Fibroblast of lung (primary cell): ENCODE data around the gene LTK. TPM values are rescaled to one million over a fixed set of nuclear protein-coding genes. Genes with fewer than 3 reads are reported as not detected.

Experiments used
- DNase-seq, 2 donors: peaks; one replicate each; pipeline versions ENCODE4 v3.0.0 to v3.0.0-alpha.2; 2010; ENCODE audit warnings: low read depth in 2 of 2
- H2AFZ ChIP-seq: 2 replicates; pipeline ENCODE4 v1.5.1; 2012; ENCODE audit warnings: low read length, control low read depth, inconsistent platforms
- H3K27ac ChIP-seq: 2 replicates; pipeline ENCODE4 v1.5.1; 2011; ENCODE audit warnings: low read length, control low read depth; ENCODE audit not compliant: insufficient read depth
- H3K27me3 ChIP-seq: 2 replicates; pipeline ENCODE4 v1.5.1; 2011; ENCODE audit warnings: mild to moderate bottlenecking, low read length; ENCODE audit not compliant: control insufficient read depth, insufficient read depth
- H3K36me3 ChIP-seq: 2 replicates; pipeline ENCODE4 v1.5.1; 2011; ENCODE audit warnings: low read length; ENCODE audit not compliant: control insufficient read depth, insufficient read depth
- H3K4me1 ChIP-seq: 2 replicates; pipeline ENCODE4 v1.5.1; 2011; ENCODE audit warnings: low read length; ENCODE audit not compliant: control insufficient read depth, insufficient read depth; ENCODE audit errors: extremely low read depth
- H3K4me2 ChIP-seq: 2 replicates; pipeline ENCODE4 v1.5.1; 2011; ENCODE audit warnings: low read length, control low read depth; ENCODE audit not compliant: insufficient read depth; ENCODE audit errors: extremely low read depth
- H3K4me3 ChIP-seq, 4 experiments: fragments of 200-600 bp in 1 of 4; sonication (generic) in 1 of 4; replicated peaks in 1 of 4; 2 replicates each; pipeline ENCODE4 v1.5.1; 2011 to 2016; ENCODE audit warnings: low read length in 4 of 4, low read depth in 3 of 4, mild to moderate bottlenecking in 3 of 4, control low read depth in 2 of 4, inconsistent platforms in 1 of 4, mixed read lengths in 1 of 4; ENCODE audit not compliant: insufficient read depth in 1 of 4; ENCODE audit errors: control extremely low read depth in 1 of 4
- H3K79me2 ChIP-seq: 2 replicates; pipeline ENCODE4 v1.5.1; 2012; ENCODE audit warnings: mild to moderate bottlenecking, low read length, inconsistent platforms; ENCODE audit not compliant: control insufficient read depth, insufficient read depth
- H3K9ac ChIP-seq: 2 replicates; pipeline ENCODE4 v1.5.1; 2011; ENCODE audit warnings: mild to moderate bottlenecking, low read length, control low read depth; ENCODE audit not compliant: insufficient read depth
- H3K9me3 ChIP-seq: 2 replicates; pipeline ENCODE4 v1.5.1; 2012; ENCODE audit warnings: low read depth, low read length; ENCODE audit not compliant: control insufficient read depth, insufficient read depth
- H4K20me1 ChIP-seq: 2 replicates; pipeline ENCODE4 v1.5.1; 2011; ENCODE audit warnings: low read length; ENCODE audit not compliant: control insufficient read depth, insufficient read depth; ENCODE audit errors: extremely low read depth
- EZH2 ChIP-seq: IDR thresholded peaks from 2 replicates; pipeline ENCODE4 v1.5.1; 2012; ENCODE audit warnings: low read length, control low read depth, mild to moderate bottlenecking; ENCODE audit errors: missing control alignments
- polyA plus RNA-seq, 2 donors: library from polyadenylated mRNA; depleted of rRNA in 1 of 2; stranded (reverse) in 1 of 2; unstranded in 1 of 2; fragments of >200 nt; gene quantifications; 2 replicates each; pipeline ENCODE4 v1.2.1, GENCODE V29; 2011 to 2012; ENCODE audit warnings: missing spikeins in 1 of 2
- total RNA-seq: library from RNA; depleted of rRNA; stranded (reverse); fragments of >200 nt; gene quantifications from 2 replicates; pipeline ENCODE4 v1.2.1, GENCODE V29; 2014
- TF ChIP-seq, protein P1 (sequence below), 2 donors: IDR thresholded peaks in 1 of 2; conservative IDR thresholded peaks in 1 of 2; 1 replicate in 1 of 2; 2 replicates in 1 of 2; pipeline ENCODE4 v1.5.1; 2011 to 2012; ENCODE audit warnings: low read length in 2 of 2, control low read depth in 1 of 2, inconsistent platforms in 1 of 2, low read depth in 1 of 2, mild to moderate bottlenecking in 1 of 2

LTK gene
- total and polyA plus RNA-seq, 2 donors (not counting 1 experiment from before 2014, with no cell fraction given) = 0.14 to 0.99 TPM

DNA sequence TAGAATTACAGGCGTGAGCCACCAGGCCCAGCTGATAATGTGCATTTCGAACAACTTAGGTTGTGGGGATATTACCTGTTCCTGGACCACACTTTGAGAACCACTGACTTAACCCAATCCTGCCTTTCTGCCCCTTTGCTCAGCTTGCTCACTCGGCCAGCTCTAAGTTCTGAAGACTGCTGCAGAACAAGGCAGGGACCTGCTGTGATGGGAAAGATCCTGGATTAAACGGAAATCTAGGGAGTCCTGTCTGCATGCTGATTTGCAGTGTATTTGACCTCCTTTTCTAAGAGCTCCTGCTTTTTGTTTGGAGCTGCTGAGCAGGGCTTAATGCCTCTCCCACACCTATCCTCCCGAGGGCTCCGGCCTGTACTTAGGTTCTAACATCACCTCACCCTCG lies 2.9 kb downstream of the LTK start:
- Histone ChIP-seq H3K4me2 (no peak overlapping the region), H3K4me3 (no peak overlapping the region), H2AFZ (no peak overlapping the region), H3K27me3 (peaks cover 14% of the 10 kb centered on the region), H3K9me3 (no peaks in the 10 kb centered on the region), H3K4me1 (peaks cover 2% of the 10 kb centered on the region), H3K27ac (no peak overlapping the region), H3K9ac (no peak overlapping the region), H3K79me2 (no peaks in the 10 kb centered on the region), H4K20me1 (no peaks in the 10 kb centered on the region), H3K36me3 (no peaks in the 10 kb centered on the region)
- no peak for TF ChIP-seq EZH2
- TF ChIP-seq, protein P1, sequence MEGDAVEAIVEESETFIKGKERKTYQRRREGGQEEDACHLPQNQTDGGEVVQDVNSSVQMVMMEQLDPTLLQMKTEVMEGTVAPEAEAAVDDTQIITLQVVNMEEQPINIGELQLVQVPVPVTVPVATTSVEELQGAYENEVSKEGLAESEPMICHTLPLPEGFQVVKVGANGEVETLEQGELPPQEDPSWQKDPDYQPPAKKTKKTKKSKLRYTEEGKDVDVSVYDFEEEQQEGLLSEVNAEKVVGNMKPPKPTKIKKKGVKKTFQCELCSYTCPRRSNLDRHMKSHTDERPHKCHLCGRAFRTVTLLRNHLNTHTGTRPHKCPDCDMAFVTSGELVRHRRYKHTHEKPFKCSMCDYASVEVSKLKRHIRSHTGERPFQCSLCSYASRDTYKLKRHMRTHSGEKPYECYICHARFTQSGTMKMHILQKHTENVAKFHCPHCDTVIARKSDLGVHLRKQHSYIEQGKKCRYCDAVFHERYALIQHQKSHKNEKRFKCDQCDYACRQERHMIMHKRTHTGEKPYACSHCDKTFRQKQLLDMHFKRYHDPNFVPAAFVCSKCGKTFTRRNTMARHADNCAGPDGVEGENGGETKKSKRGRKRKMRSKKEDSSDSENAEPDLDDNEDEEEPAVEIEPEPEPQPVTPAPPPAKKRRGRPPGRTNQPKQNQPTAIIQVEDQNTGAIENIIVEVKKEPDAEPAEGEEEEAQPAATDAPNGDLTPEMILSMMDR (conservative IDR thresholded peaks at IDR 0.05 in 1 of 2, IDR thresholded peaks at IDR 0.05 in 1 of 2; ENCODE audit: low read depth in 1 of 2, low read length in 2 of 2) = no peak
- no peak for DNase-seq

- Histone ChIP-seq H3K4me2 (no peak overlapping the region), H3K4me3 (no peak overlapping the region), H3K9me3 (no peaks in the 10 kb centered on the region), H3K36me3 (no peaks in the 10 kb centered on the region), H2AFZ (no peak overlapping the region), H3K4me1 (no peaks in the 10 kb centered on the region), H3K79me2 (no peaks in the 10 kb centered on the region), H3K9ac (no peak overlapping the region), H3K27me3 (peaks cover 13% of the 10 kb centered on the region), H3K27ac (no peak overlapping the region), H4K20me1 (no peaks in the 10 kb centered on the region)
- no peak for DNase-seq
- TF ChIP-seq, protein P1 (conservative IDR thresholded peaks at IDR 0.05 in 1 of 2, IDR thresholded peaks at IDR 0.05 in 1 of 2; ENCODE audit: low read depth in 1 of 2, low read length in 2 of 2) = no peak
- TF ChIP-seq EZH2 = no peak
These were observed 5.8 kb downstream of the LTK start for GRCh38 chr15:41507820-41508290.

GRCh38 chr15:41506796-41507341 lies 6.8 kb downstream of the LTK start:
- no peak overlapping the region for H3K9ac ChIP-seq
- no peak for DNase-seq
- H2AFZ ChIP-seq = no peak overlapping the region
- H3K36me3 ChIP-seq = no peaks in the 10 kb centered on the region
- H3K4me1 ChIP-seq = no peaks in the 10 kb centered on the region
- no peaks in the 10 kb centered on the region for H4K20me1 ChIP-seq
- H3K4me2 ChIP-seq = no peak overlapping the region
- peaks cover 8% of the 10 kb centered on the region for H3K27me3 ChIP-seq
- H3K4me3 ChIP-seq = no peak overlapping the region
- TF ChIP-seq, protein P1 (conservative IDR thresholded peaks at IDR 0.05 in 1 of 2, IDR thresholded peaks at IDR 0.05 in 1 of 2; ENCODE audit: low read depth in 1 of 2, low read length in 2 of 2) = no peak
- no peak for TF ChIP-seq EZH2
- no peak overlapping the region for H3K27ac ChIP-seq
- H3K79me2 ChIP-seq = no peaks in the 10 kb centered on the region
- H3K9me3 ChIP-seq = no peaks in the 10 kb centered on the region
